ENCODE measurements around the gene LPA.
"Not testable (repeated sequence)": the region's sequence is repeated elsewhere in the genome, so short reads cannot be mapped to it uniquely, and the experiment has no call there.

LPA gene

GRCh38 chr6:160691617-160692016 lies 27.5 kb upstream of the LPA start:
- Histone ChIP-seq H3K4me3 (no peak overlapping the region), H3K27ac (no peak overlapping the region)

DNA sequence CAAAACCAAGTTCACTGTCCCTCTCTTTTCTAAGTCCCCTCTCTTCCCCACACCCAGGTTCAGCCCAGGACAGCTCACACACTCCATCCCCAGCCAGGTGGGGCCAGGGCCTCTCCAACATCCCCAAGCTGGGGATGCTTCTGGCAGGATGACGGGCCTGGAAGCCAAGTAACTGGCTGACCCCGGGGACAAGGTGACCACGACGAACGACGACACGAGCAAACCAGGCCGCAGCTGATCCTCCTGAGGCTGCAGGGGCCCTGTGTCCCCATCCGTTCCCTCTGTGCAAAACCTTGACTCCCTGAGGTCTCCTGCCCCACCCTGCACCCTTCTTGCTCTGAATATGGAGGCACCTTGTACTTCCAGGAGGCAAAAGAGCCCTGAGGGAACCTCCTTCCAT lies 26.4 kb upstream of the LPA start:
- Histone ChIP-seq H3K4me1 (no peaks in the 10 kb centered on the region), H3K4me3 (no peak overlapping the region), H3K9me3 (no peaks in the 10 kb centered on the region), H3K36me3 (no peaks in the 10 kb centered on the region), H3K27me3 (no peaks in the 10 kb centered on the region), H3K27ac (no peak overlapping the region)
- intact Hi-C loops (cut with DNase I; ENCODE audit: low total_unique reads), result no loop called here
- DNase-seq, result no peak
- TF ChIP-seq CTCF (IDR thresholded peaks at IDR 0.05), result no peak

More at GRCh38 chr6:160691617-160692016, 27.5 kb upstream of the LPA start:
- no peak for DNase-seq
- no peaks in the 10 kb centered on the region for H3K36me3 ChIP-seq
- H3K4me1 ChIP-seq, result no peaks in the 10 kb centered on the region
- intact Hi-C loops (cut with DNase I; ENCODE audit: low total_unique reads), result no loop called here
- H3K27me3 ChIP-seq, result no peaks in the 10 kb centered on the region
- no peaks in the 10 kb centered on the region for H3K9me3 ChIP-seq
- TF ChIP-seq CTCF (IDR thresholded peaks at IDR 0.05), result no peak

DNA sequence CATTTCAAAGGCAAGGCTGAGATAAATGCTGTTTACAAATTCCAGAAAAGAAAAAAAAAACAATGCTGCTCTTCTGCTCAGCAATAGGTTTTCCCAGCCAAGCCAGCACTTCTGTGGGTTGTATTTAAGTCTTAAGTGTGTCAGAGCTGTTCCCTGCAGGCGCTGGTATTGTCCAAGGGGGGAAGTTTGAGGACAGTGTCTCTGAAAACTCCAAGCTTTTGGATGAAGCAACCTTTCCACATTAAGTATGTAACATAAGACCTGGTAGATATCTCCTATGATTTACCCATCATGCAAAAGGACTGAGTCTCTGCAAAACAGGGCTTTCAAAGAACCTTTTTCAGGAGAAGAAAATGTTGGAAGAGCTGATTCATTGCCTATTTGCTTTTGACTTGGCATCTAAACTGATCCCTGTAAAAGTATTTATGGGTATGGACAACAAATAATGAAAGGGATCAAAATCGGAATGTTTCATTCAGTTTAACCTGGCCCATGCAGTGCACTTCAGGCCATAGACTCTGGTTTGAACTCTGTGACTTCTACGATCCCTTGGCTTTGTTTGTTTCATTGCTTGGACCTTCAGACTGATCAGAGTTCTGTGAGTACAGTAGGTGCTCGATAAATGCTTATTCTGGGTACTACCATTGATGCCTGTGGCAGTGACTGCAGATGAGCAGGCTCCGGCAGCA lies 21.8 kb upstream of the LPA start:
- no peak for DNase-seq
- Histone ChIP-seq H3K27ac (no peak overlapping the region), H3K9me3 (no peaks in the 10 kb centered on the region), H3K36me3 (no peaks in the 10 kb centered on the region), H3K4me1 (no peaks in the 10 kb centered on the region), H3K27me3 (no peaks in the 10 kb centered on the region), H3K4me3 (no peak overlapping the region)
- TF ChIP-seq CTCF (IDR thresholded peaks at IDR 0.05), result no peak
- intact Hi-C loops (cut with DNase I; ENCODE audit: low total_unique reads), result no loop called here

GRCh38 chr6:160685101-160685761 lies 21.2 kb upstream of the LPA start:
- H3K27ac ChIP-seq; H3K4me3 ChIP-seq; H3K4me1 ChIP-seq; intact Hi-C loops (cut with DNase I; ENCODE audit: low total_unique reads); DNase-seq; H3K36me3 ChIP-seq; H3K9me3 ChIP-seq; H3K27me3 ChIP-seq: not testable (repeated sequence)

DNA sequence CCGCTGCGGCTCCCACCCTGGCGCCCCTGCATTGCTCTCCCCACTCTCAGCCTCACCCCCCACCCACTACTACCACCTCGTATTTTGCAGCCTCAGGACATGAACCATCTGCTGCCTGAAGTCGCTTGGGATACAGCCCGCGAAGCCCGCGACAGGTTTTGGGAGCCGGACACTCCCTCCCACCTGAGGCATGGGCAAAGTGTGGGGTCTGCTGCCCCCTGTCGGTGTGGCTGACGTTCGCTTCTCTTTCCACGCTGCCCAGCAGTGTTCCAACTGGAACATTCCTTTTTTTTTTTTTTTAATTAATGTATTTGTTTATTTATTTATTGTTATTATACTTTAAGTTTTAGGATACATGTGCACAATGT lies 15.3 kb upstream of the LPA start:
- no peak for TF ChIP-seq CTCF (IDR thresholded peaks at IDR 0.05)
- Histone ChIP-seq H3K4me3 (no peak overlapping the region), H3K27me3 (peaks cover 0 to 4% of the 10 kb centered on the region in 2 donors), H3K9me3 (no peaks in the 10 kb centered on the region), H3K36me3 (no peaks in the 10 kb centered on the region), H3K4me1 (peaks cover 0 to 5% (median 0%) of the 10 kb centered on the region in 4 donors), H3K27ac (no peak overlapping the region)
- intact Hi-C loops (cut with DNase I; ENCODE audit: low total_unique reads), result no loop called here
- no peak for DNase-seq

DNA sequence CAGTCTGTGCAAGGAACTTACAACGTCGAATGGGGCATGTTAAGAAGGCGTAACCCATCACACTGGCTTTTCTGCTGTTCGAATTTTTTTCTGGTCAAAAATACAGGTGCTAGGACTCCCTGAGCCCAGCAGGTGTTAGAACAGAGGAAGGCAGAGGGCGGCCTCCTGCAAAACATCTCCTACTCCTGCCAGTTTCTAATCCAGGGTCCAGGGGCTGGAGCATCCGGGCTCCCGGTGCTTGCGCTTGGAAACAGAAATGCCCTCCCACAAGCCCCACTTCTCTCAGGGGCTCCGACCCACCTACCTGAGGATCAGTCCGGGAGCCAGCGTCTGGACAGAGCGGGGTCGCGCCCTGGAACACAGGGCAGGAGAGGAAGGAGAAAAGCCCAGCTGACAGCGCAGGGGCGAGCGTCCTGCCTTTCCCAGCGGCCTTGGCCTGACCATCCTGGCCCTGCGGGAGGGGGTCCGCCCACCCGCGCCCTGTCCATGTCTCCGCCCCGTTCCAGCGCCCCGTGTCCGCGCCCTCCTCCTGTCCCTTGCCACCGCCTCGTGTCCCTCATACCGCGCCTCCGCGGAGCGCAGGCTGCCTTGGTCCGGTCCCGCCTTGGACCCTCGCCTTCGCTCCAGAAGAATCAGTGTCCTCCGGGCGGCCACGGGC lies 14.8 kb upstream of the LPA start:
- intact Hi-C loops (cut with DNase I; ENCODE audit: low total_unique reads), result no loop called here
- no peak overlapping the region for H3K4me3 ChIP-seq
- TF ChIP-seq CTCF (IDR thresholded peaks at IDR 0.05), result no peak
- no peaks in the 10 kb centered on the region for H3K9me3 ChIP-seq
- no peaks in the 10 kb centered on the region for H3K36me3 ChIP-seq
- H3K4me1 ChIP-seq, result peaks cover 0 to 5% (median 0%) of the 10 kb centered on the region in 4 donors
- H3K27me3 ChIP-seq, result peaks cover 0 to 4% of the 10 kb centered on the region in 2 donors
- no peak overlapping the region for H3K27ac ChIP-seq
- no peak for DNase-seq

Measured in tibial artery (tissue), 4 donors.